ENCODE results near the gene HECW1.

- TF ChIP-seq CTCF (IDR thresholded peaks at IDR 0.05; ENCODE audit: control extremely low read depth in 1 of 3, insufficient read depth in 1 of 3, low read depth in 1 of 3, low read length in 3 of 3) (no peak), SP2 (IDR thresholded peaks at IDR 0.05; ENCODE audit: low read length) (no peak), SIN3A (conservative IDR thresholded peaks at IDR 0.05 in 1 of 2, IDR thresholded peaks at IDR 0.05 in 1 of 2; ENCODE audit: low read depth in 1 of 2, low read length in 2 of 2) (no peak), RBBP5 (IDR thresholded peaks at IDR 0.05; ENCODE audit: borderline replicate concordance, low read depth, low read length) (no peak), SP1 (IDR thresholded peaks at IDR 0.05; ENCODE audit: low read depth, low read length) (no peak), EP300 (IDR thresholded peaks at IDR 0.05; ENCODE audit: borderline replicate concordance in 1 of 2, low read depth in 2 of 2, low read length in 2 of 2) (no peak), HDAC6 (IDR thresholded peaks at IDR 0.05; ENCODE audit: low read depth, low read length) (no peak), CREB1 (IDR thresholded peaks at IDR 0.05) (no peak)
Measured at GRCh38 chr7:43138710-43139109, 26.3 kb downstream of the HECW1 start.

Measured in H1 (cell line).